Measurements from ENCODE around the gene CAMTA1. TPM values are rescaled to one million over a fixed set of nuclear protein-coding genes. Genes with fewer than 3 reads are reported as not detected.

Gene CAMTA1
- total RNA-seq, 1 experiment from 2014 or later = 69.5 TPM

DNA sequence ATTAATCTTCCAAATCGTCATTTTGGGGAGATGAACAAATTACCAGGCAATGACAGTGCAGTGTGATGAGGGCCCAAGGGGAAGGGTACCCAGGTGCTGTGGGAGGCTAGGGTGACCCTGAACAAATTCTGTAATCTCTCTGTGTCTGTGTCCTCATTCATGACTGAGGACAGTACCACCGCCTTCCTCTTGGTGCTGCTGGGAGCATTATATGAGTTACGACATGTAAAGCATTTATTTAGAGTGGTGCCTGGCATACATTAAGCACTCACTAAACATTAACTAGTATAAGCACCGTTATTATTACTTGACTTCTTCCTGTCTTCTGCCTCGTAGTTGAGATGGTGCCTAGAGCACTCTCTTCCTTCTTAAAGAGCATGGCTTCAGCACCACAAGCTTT, 517.6 kb downstream of the CAMTA1 start:
- Histone ChIP-seq H3K9me2 (ENCODE audit: insufficient read depth) (no peaks in the 10 kb centered on the region), H3K36me3 (ENCODE audit: control insufficient read depth in 1 of 2, insufficient read depth in 2 of 2, low read length in 2 of 2) (no peaks in the 10 kb centered on the region), H3K4me2 (ENCODE audit: low read length) (peak overlapping the region; percentile 80; the same call in 1 of the 2 replicates), H3K79me2 (ENCODE audit: insufficient read depth, low read length) (no peaks in the 10 kb centered on the region), H3K9ac (ENCODE audit: low read length) (no peak overlapping the region), H3K4me3 (replicated peaks in 1 of 2; ENCODE audit: low read depth in 1 of 2, low read length in 2 of 2) (no peak overlapping the region), H3K27me3 (ENCODE audit: insufficient read depth, low read length) (no peaks in the 10 kb centered on the region), H2AFZ (ENCODE audit: low read depth, low read length, poor library complexity, severe bottlenecking) (no peak overlapping the region), H3K27ac (ENCODE audit: low read depth, low read length) (no peak overlapping the region), H3K9me3 (ENCODE audit: control insufficient read depth in 1 of 2, insufficient read depth in 1 of 2, low read depth in 1 of 2, low read length in 2 of 2) (no peaks in the 10 kb centered on the region), H3K4me1 (ENCODE audit: control insufficient read depth in 1 of 2, insufficient read depth in 2 of 2, low read length in 2 of 2) (peaks cover 55 to 59% of the 10 kb centered on the region in 2 experiments), H4K20me1 (ENCODE audit: insufficient read depth) (no peaks in the 10 kb centered on the region)
- ATAC-seq = peak; percentile 40
- ChIA-PET CTCF (no interaction called here), POLR2A (no interaction called here), RAD21 (ENCODE audit: low non-redundant PET in 1 of 2, low total read pairs in 2 of 2, uncharacterized antibody in 2 of 2, unreplicated experiment in 2 of 2) (no interaction called here)
- intact Hi-C loops (cut with micrococcal nuclease) = loop anchor here (5.0 kb wide), 1 partner anchor 99 kb away; no protein-coding TSS in a partner anchor
- BruUV-seq (replicated peaks) = no TSS peak
- no peak for DNase-seq (ENCODE audit: low read depth, low spot score)
- peak; percentile 36; the same call in 1 of the 2 replicates for TF ChIP-seq RAD21 (IDR thresholded peaks at IDR 0.05; ENCODE audit: low read depth)
- no peak for TF ChIP-seq POLR2A (IDR thresholded peaks at IDR 0.05; ENCODE audit: borderline replicate concordance, extremely low read depth, insufficient read depth, insufficient read length)
- TF ChIP-seq YY1 (IDR thresholded peaks at IDR 0.05; ENCODE audit: extremely low read depth, insufficient replicate concordance, low read depth, low read length) = no peak
- TF ChIP-seq POLR2AphosphoS5 (IDR thresholded peaks at IDR 0.05; ENCODE audit: low read depth, low read length) = no peak
- TF ChIP-seq CTCF (IDR thresholded peaks at IDR 0.05 in 2 of 3, conservative IDR thresholded peaks at IDR 0.05 in 1 of 3; ENCODE audit: borderline replicate concordance in 1 of 3, insufficient read depth in 1 of 3, low read depth in 2 of 3, low read length in 2 of 3) = peak in 2 of 3 experiments; percentile 31 to 45; a peak in 4 of 6 replicates
- no peak for TF ChIP-seq SIN3A (IDR thresholded peaks at IDR 0.05; ENCODE audit: low read depth)

All from HCT116 (cell line).